Upper lobe of right lung (tissue), 1 donor: ENCODE measurements around the gene TEX14. TPM values are rescaled to one million over a fixed set of nuclear protein-coding genes. Genes with fewer than 3 reads are reported as not detected.

Experiments
- ATAC-seq: fragments of 200-7000 bp; cut with Tn5 transposase; one replicate; pipeline ENCODE4 v1.9.1; 2020; ENCODE audit warnings: mild to moderate bottlenecking, moderate library complexity
- DNase-seq: peaks from one replicate; pipeline ENCODE4 v3.0.0-alpha.2; 2020
- H3K27ac ChIP-seq: fragments of 200-600 bp; one replicate; pipeline ENCODE4 v1.8.0; 2022
- H3K27me3 ChIP-seq: fragments of 200-600 bp; one replicate; pipeline ENCODE4 v1.8.0; 2022; ENCODE audit warnings: mild to moderate bottlenecking
- H3K36me3 ChIP-seq: fragments of 200-600 bp; one replicate; pipeline ENCODE4 v1.8.0; 2022
- H3K4me1 ChIP-seq: fragments of 200-600 bp; one replicate; pipeline ENCODE4 v1.8.0; 2022
- H3K4me3 ChIP-seq: fragments of 200-600 bp; one replicate; pipeline ENCODE4 v1.8.0; 2022; ENCODE audit warnings: mild to moderate bottlenecking
- H3K9me3 ChIP-seq: fragments of 200-600 bp; one replicate; pipeline ENCODE4 v1.8.0; 2022
- CTCF ChIP-seq: fragments of 200-600 bp; IDR thresholded peaks from one replicate; pipeline ENCODE4 v1.8.0; 2022; ENCODE audit warnings: antibody characterized with exemption
- intact Hi-C: fragments of 100-400 bp; cut with DNase I; formaldehyde crosslinking; loops from one replicate; pipeline ENCODE4 v1.11.0; 2022
- total RNA-seq: library from RNA; stranded (reverse); fragmentation: NEBNext Ultra II Directional; extraction: Animal tissue kit (Norgen Biotek cat#: 25700); gene quantifications from one replicate; pipeline ENCODE4 v1.2.1, GENCODE V29; 2021
- donor health status: DM: no; HTN: yes; CAD: no; lungs with severe emphysema.

Gene TEX14
- total RNA-seq, 1 donor from 2014 or later = 1.3 TPM

GRCh38 chr17:58580671-58581070 is 111.2 kb downstream of the TEX14 start:
- Histone ChIP-seq H3K27ac (no peak overlapping the region), H3K9me3 (no peaks in the 10 kb centered on the region), H3K36me3 (no peaks in the 10 kb centered on the region), H3K27me3 (no peaks in the 10 kb centered on the region), H3K4me1 (no peaks in the 10 kb centered on the region), H3K4me3 (no peak overlapping the region)
- intact Hi-C loops = no loop called here
- DNase-seq (no peak), ATAC-seq (no peak)
- no peak for TF ChIP-seq CTCF

DNA sequence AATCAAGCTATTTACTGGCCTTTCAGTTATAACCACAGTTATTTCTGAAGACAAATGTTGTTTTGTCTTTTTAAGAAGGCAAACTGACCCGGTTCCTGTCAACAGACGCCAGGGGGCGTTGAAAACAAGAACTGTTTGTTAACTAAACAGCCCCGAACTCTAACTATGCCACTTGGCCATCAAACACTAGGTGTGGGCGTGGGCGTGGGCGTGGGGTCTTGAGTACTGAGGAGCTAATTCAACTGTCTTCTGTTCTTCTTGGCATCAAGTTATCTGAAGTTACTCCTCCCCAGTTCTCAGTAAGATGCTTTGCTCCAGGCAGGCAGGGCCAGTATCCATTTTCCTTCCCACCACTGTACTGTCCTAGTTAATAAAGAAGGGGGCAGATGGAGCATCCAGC is 114.1 kb downstream of the TEX14 start:
- H3K4me3 ChIP-seq = no peak overlapping the region
- no peaks in the 10 kb centered on the region for H3K4me1 ChIP-seq
- no peaks in the 10 kb centered on the region for H3K36me3 ChIP-seq
- no peaks in the 10 kb centered on the region for H3K9me3 ChIP-seq
- H3K27me3 ChIP-seq = no peaks in the 10 kb centered on the region
- no peak overlapping the region for H3K27ac ChIP-seq
- DNase-seq (peak; percentile 69), ATAC-seq (peak; percentile 58)
- TF ChIP-seq CTCF = peak; percentile 71
- intact Hi-C loops = no loop called here

GRCh38 chr17:58576679-58577367 is 115.0 kb downstream of the TEX14 start:
- TF ChIP-seq CTCF = no peak
- intact Hi-C loops = no loop called here
- Histone ChIP-seq H3K27me3 (no peaks in the 10 kb centered on the region), H3K9me3 (no peaks in the 10 kb centered on the region), H3K27ac (no peak overlapping the region), H3K36me3 (no peaks in the 10 kb centered on the region), H3K4me1 (no peaks in the 10 kb centered on the region), H3K4me3 (no peak overlapping the region)
- ATAC-seq (no peak), DNase-seq (no peak)

DNA sequence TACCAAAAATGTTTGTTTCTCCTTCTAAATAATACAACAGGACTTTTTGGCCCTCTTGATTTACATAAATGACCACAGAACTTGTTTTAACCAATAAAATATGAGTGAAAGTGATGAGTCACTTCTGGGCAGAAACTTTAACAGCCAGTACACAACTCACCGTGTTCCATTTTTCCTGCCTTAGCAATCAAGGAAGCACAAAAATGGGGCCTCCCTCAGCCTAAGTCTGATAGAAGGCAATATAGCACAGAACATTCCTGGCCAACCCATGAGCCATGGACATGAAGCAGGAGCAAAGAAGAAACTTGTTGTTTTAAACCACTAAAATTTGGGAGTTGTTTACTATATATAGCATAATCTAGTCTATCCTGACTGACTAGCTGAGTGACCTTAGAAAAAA is 116.3 kb downstream of the TEX14 start:
- ATAC-seq (no peak), DNase-seq (no peak)
- no peaks in the 10 kb centered on the region for H3K9me3 ChIP-seq
- intact Hi-C loops = no loop called here
- H3K27me3 ChIP-seq = no peaks in the 10 kb centered on the region
- no peak for TF ChIP-seq CTCF
- H3K36me3 ChIP-seq = no peaks in the 10 kb centered on the region
- H3K27ac ChIP-seq = no peak overlapping the region
- no peaks in the 10 kb centered on the region for H3K4me1 ChIP-seq
- no peak overlapping the region for H3K4me3 ChIP-seq

DNA sequence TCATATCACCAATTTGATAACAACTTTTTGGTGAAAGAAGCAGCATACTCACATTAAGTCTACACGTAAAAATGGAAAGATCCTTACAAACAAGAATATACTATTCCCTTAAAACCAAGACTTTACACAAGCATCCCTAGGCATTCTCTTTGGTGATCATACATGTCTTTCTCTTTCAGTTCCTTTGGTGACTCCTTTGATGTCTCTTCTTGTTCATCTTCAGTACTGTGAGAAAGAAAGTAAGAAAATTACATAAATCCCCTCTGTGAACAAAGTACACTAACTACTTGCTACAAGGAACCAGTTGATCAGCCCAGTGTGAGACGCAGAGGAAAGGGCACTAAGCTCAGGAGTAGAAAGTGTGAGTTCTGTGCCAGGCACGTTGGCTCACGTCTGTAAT is 117.8 kb downstream of the TEX14 start:
- no peaks in the 10 kb centered on the region for H3K9me3 ChIP-seq
- H3K4me3 ChIP-seq = no peak overlapping the region
- no peaks in the 10 kb centered on the region for H3K4me1 ChIP-seq
- no peak overlapping the region for H3K27ac ChIP-seq
- intact Hi-C loops = no loop called here
- no peak for TF ChIP-seq CTCF
- no peak for ATAC-seq
- no peaks in the 10 kb centered on the region for H3K36me3 ChIP-seq
- DNase-seq = no peak
- H3K27me3 ChIP-seq = no peaks in the 10 kb centered on the region

DNA sequence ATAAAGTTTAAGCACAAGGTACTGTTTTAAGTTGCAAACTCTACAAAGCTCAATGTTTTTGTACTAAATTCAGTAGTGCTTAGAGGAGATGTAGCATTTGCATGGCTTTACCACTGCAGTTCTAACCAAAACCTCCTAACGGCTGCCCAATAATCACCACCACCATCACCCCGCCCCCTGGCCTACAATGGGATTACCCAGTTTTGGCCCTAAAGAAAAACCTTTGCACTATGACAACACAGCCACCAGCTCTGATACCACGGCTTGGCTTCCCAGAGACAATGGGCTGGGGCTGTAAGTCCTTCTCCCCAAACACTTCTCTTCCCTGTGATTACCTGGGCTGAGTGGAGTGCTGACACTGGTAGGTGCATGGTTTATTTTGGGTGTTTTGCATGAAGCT is 119.0 kb downstream of the TEX14 start:
- Histone ChIP-seq H3K9me3 (no peaks in the 10 kb centered on the region), H3K27ac (no peak overlapping the region), H3K27me3 (no peaks in the 10 kb centered on the region), H3K4me3 (no peak overlapping the region), H3K36me3 (no peaks in the 10 kb centered on the region), H3K4me1 (peaks cover 2% of the 10 kb centered on the region)
- ATAC-seq = no peak
- no peak for DNase-seq
- TF ChIP-seq CTCF = no peak
- intact Hi-C loops = no loop called here
